Heart right ventricle (tissue), 16 donors: ENCODE results near the gene GAP43. TPM values are rescaled to one million over a fixed set of nuclear protein-coding genes. Genes with fewer than 3 reads are reported as not detected.

ENCODE experiments used
- ATAC-seq, 8 donors: fragments of 200-7000 bp; cut with Tn5 transposase; one replicate each; pipeline ENCODE4 v1.9.1; 2020; ENCODE audit warnings: mild to moderate bottlenecking in 8 of 8, moderate library complexity in 8 of 8, moderate number of reproducible peaks in 1 of 8
- DNase-seq, 2 donors: peaks; one replicate each; pipeline ENCODE4 v3.0.0-alpha.2; 2020
- H3K27ac ChIP-seq, 10 donors: fragments of 200-600 bp; sonication (generic) in 2 of 10; one replicate each; pipeline versions ENCODE4 v1.5.0 to v1.8.0; 2020 to 2022; ENCODE audit warnings: mild to moderate bottlenecking in 3 of 10
- H3K27me3 ChIP-seq, 7 donors: fragments of 200-600 bp; one replicate each; pipeline ENCODE4 v1.8.0; 2021 to 2022; ENCODE audit warnings: mild to moderate bottlenecking in 2 of 7
- H3K36me3 ChIP-seq, 9 donors: fragments of 200-600 bp; sonication (generic) in 1 of 9; one replicate each; pipeline versions ENCODE4 v1.5.0 to v1.8.0; 2020 to 2022; ENCODE audit warnings: mild to moderate bottlenecking in 2 of 9
- H3K4me1 ChIP-seq, 9 donors: fragments of 200-600 bp; sonication (generic) in 1 of 9; one replicate each; pipeline versions ENCODE4 v1.5.0 to v1.8.0; 2020 to 2022; ENCODE audit warnings: mild to moderate bottlenecking in 4 of 9
- H3K4me3 ChIP-seq, 10 donors: fragments of 200-600 bp; sonication (generic) in 2 of 10; one replicate each; pipeline versions ENCODE4 v1.5.0 to v1.8.0; 2020 to 2022; ENCODE audit warnings: mild to moderate bottlenecking in 7 of 10, moderate library complexity in 2 of 10
- H3K9me3 ChIP-seq, 11 donors: fragments of 200-600 bp in 10 of 11; sonication (generic) in 2 of 11; one replicate each; pipeline versions ENCODE4 v1.5.0 to v1.8.0; 2013 to 2022; ENCODE audit warnings: mild to moderate bottlenecking in 2 of 11, control low read depth in 1 of 11, moderate library complexity in 1 of 11
- WGBS, 2 donors: extraction: QIAGEN DNeasy Blood & Tissue Kit; methylation state at CpG; one replicate each; pipeline ENCODE4 v1.1.7; 2013; ENCODE audit warnings: inconsistent platforms in 1 of 2; 5-methylcytosine and 5-hydroxymethylcytosine counted together
- intact Hi-C, 10 donors: fragments of 100-400 bp; cut with DNase I; formaldehyde crosslinking; loops; one replicate each; pipeline versions ENCODE4 v1.11.1 to v1.14.2; 2022
- polyA plus RNA-seq, 2 donors: library from polyadenylated mRNA; stranded (reverse); fragments of 200-250 nt; gene quantifications; one replicate each; pipeline ENCODE4 v1.2.3, GENCODE V29; 2013
- total RNA-seq, 10 donors: library from RNA; stranded (reverse); fragmentation: NEBNext Ultra II Directional in 3 of 10; extraction: Animal tissue kit (Norgen Biotek cat#: 25700) in 3 of 10; gene quantifications; one replicate each; pipeline versions ENCODE4 v1.2.1 to v1.2.4, GENCODE V29; 2021 to 2023
- TF ChIP-seq, protein P1 (sequence below), 9 donors: fragments of 200-600 bp; sonication (generic) in 2 of 9; IDR thresholded peaks; one replicate each; pipeline versions ENCODE4 v1.5.0 to v1.8.0; 2021 to 2022; ENCODE audit warnings: antibody characterized with exemption in 9 of 9, mild to moderate bottlenecking in 5 of 9, moderate library complexity in 1 of 9
- donor health status: Arrhythmogenic right ventricular cardiomyopathy.
- donor health status: ischemic (EF 13 %, LVEDD 7.1; RV severe dilation, severe dysfunction).
- donor health status: healthy with polysubstance abuse.
- donor health status: DM: no; HTN: yes; CAD: no.
- donor health status: DM: no; HTN: no; CAD: no.
- donor health status: ischemic (EF 25% LVEDD 6.9; RV normal size, moderate dysfunction).
- donor health status: ischemic (EF 25% LVEDD 5.7; RV mildly dilated, moderate dysfunction).
- donor health status: healthy.
- donor health status: DM: yes; HTN: yes; CAD: no.
- donor health status: Ischemic cardiomyopathy.
- donor health status: ischemic (EF 35%, LVEDD 5.7; RV mildly dilated, moderate dysfunction).
- donor health status: nonischemic (EF 11% LVEDD 7.7; RV severe dilation, severe dysfunction).
- donor health status: DM: yes; HTN: yes; CAD: no.
- donor health status: PGD.
- donor health status: ischemic (EF 29% LVEDD 5.4; RV normal size, mild dysfunction).
- donor health status: nonischemic (EF 23%, LVEDD 6.1; RV moderate dilation, normal function).

Gene GAP43
- total and polyA plus RNA-seq, 12 donors, result 0.29 to 2.3 (median 0.83) TPM; not detected in 1

GRCh38 chr3:115702598-115702997, 79.3 kb downstream of the GAP43 start:
- Histone ChIP-seq H3K4me3 (no peak overlapping the region), H3K4me1 (no peaks in the 10 kb centered on the region), H3K36me3 (no peaks in the 10 kb centered on the region), H3K27ac (no peak overlapping the region), H3K9me3 (peaks cover 0 to 6% (median 0%) of the 10 kb centered on the region in 11 donors), H3K27me3 (no peaks in the 10 kb centered on the region)
- ATAC-seq, result no peak
- TF ChIP-seq, protein P1, sequence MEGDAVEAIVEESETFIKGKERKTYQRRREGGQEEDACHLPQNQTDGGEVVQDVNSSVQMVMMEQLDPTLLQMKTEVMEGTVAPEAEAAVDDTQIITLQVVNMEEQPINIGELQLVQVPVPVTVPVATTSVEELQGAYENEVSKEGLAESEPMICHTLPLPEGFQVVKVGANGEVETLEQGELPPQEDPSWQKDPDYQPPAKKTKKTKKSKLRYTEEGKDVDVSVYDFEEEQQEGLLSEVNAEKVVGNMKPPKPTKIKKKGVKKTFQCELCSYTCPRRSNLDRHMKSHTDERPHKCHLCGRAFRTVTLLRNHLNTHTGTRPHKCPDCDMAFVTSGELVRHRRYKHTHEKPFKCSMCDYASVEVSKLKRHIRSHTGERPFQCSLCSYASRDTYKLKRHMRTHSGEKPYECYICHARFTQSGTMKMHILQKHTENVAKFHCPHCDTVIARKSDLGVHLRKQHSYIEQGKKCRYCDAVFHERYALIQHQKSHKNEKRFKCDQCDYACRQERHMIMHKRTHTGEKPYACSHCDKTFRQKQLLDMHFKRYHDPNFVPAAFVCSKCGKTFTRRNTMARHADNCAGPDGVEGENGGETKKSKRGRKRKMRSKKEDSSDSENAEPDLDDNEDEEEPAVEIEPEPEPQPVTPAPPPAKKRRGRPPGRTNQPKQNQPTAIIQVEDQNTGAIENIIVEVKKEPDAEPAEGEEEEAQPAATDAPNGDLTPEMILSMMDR (IDR thresholded peaks at IDR 0.05), result no peak
- intact Hi-C loops, result no loop called here
- WGBS, 2 donors, result 94 to 98% methylated on average over 2 of the region's 2 CpGs
- DNase-seq, result no peak

DNA sequence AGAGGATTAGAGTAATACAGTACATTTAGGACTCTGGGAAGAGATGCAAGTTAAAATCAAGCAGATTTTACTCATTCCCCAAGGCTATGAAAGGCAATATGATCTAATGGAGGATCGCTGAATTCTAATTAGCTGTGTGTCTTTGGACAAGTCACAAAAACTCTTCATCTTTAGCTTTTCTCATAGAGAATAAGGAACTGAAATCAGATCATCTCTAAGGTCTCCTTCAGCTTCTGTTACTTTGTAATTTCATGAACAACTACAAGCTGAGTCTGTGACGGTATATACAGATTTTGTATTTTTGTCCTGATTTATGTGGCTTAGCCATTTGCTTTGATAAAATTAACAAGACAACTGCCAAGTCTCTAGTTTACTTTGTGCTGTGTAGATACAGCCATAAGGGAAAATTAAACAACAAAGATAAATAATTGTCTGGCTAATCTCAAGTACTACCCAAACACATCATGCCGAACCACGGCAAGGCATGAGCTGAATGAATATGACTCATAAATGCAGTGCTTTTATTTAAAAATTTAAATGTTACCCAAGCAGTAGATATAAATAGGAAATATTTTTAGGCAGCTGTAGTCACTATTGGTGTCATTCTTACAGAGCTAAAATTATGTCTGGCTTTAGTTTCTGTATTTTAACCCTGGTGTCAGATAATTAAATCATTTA, 81.5 kb downstream of the GAP43 start:
- intact Hi-C loops, result no loop called here
- DNase-seq (no peak), ATAC-seq (no peak)
- Histone ChIP-seq H3K4me3 (no peak overlapping the region), H3K27me3 (no peaks in the 10 kb centered on the region), H3K4me1 (no peaks in the 10 kb centered on the region), H3K36me3 (no peaks in the 10 kb centered on the region), H3K9me3 (peaks cover 0 to 6% (median 0%) of the 10 kb centered on the region in 11 donors), H3K27ac (no peak overlapping the region)
- WGBS, 2 donors, result 81 to 89% methylated on average over 4 of the region's 4 CpGs
- TF ChIP-seq, protein P1 (IDR thresholded peaks at IDR 0.05), result no peak

- no peaks in the 10 kb centered on the region for H3K36me3 ChIP-seq
- H3K27me3 ChIP-seq, result no peaks in the 10 kb centered on the region
- intact Hi-C loops, result no loop called here
- ATAC-seq, result no peak
- DNase-seq, result no peak
- H3K4me1 ChIP-seq, result no peaks in the 10 kb centered on the region
- 82 to 95% methylated on average over 3 of the region's 3 CpGs for WGBS, 2 donors
- TF ChIP-seq, protein P1 (IDR thresholded peaks at IDR 0.05), result no peak
- H3K9me3 ChIP-seq, result peaks cover 0 to 6% (median 0%) of the 10 kb centered on the region in 11 donors
- no peak overlapping the region for H3K27ac ChIP-seq
- H3K4me3 ChIP-seq, result no peak overlapping the region
Measured at GRCh38 chr3:115706311-115706829, 83.1 kb downstream of the GAP43 start.

- TF ChIP-seq, protein P1 (IDR thresholded peaks at IDR 0.05), result no peak
- Histone ChIP-seq H3K27me3 (no peaks in the 10 kb centered on the region), H3K4me1 (no peaks in the 10 kb centered on the region), H3K27ac (no peak overlapping the region), H3K36me3 (no peaks in the 10 kb centered on the region), H3K9me3 (no peaks in the 10 kb centered on the region), H3K4me3 (no peak overlapping the region)
- ATAC-seq (no peak), DNase-seq (no peak)
- WGBS, 2 donors, result 66 to 76% methylated on average over 2 of the region's 2 CpGs
- intact Hi-C loops, result no loop called here
Measured at GRCh38 chr3:115708540-115708939, 85.2 kb downstream of the GAP43 start.
